WTC11 (cell line): ENCODE results near the gene CCDC69. TPM values are rescaled to one million over a fixed set of nuclear protein-coding genes. Genes with fewer than 3 reads are reported as not detected.
"Not testable (repeated sequence)": the region's sequence is repeated elsewhere in the genome, so short reads cannot be mapped to it uniquely, and the experiment has no call there.

ENCODE experiments used
- ATAC-seq: fragments of 200-7000 bp; cut with Tn5 transposase; 2 replicates; pipeline ENCODE4 v1.10.0; 2021; ENCODE audit warnings: mild to moderate bottlenecking, moderate library complexity
- CTCF ChIA-PET: fragments of 300-600 bp; sonication (Branson Sonifier 250); formaldehyde crosslinking; loops from one replicate; lab custom pipeline; 2021; ENCODE audit warnings: antibody characterized with exemption; lab: Charles Lee
- POLR2A ChIA-PET: fragments of 350-600 bp; sonication (Branson Sonifier 250); formaldehyde crosslinking; loops from one replicate; lab custom pipeline; 2021; ENCODE audit warnings: antibody characterized with exemption; lab: Charles Lee
- DNase-seq: peaks from one replicate; pipeline ENCODE4 v3.0.0; 2021; ENCODE audit warnings: low spot score
- H3K27ac Mint-ChIP-seq: 2 replicates; pipeline ENCODE4 v1.8.0; 2021; ENCODE audit warnings: mixed read lengths
- H3K27me3 Mint-ChIP-seq: 2 replicates; pipeline ENCODE4 v1.8.0; 2021; ENCODE audit warnings: low read depth, mild to moderate bottlenecking, moderate library complexity, mixed read lengths
- H3K36me3 Mint-ChIP-seq: 2 replicates; pipeline ENCODE4 v1.8.0; 2021; ENCODE audit warnings: mixed read lengths
- H3K4me1 Mint-ChIP-seq: 2 replicates; pipeline ENCODE4 v1.8.0; 2022; ENCODE audit warnings: mixed read lengths
- H3K4me3 Mint-ChIP-seq: 2 replicates; pipeline ENCODE4 v1.8.0; 2021; ENCODE audit warnings: mild to moderate bottlenecking, moderate library complexity, mixed read lengths
- H3K9me3 Mint-ChIP-seq: 2 replicates; pipeline ENCODE4 v1.8.0; 2021; ENCODE audit warnings: mixed read lengths
- ARID4B ChIP-seq: sonication (generic); formaldehyde crosslinking; IDR thresholded peaks from 2 replicates; pipeline ENCODE4 v1.8.0; 2023; ENCODE audit warnings: missing genetic modification reagents, mild to moderate bottlenecking, borderline replicate concordance
- CBFB ChIP-seq: sonication (generic); formaldehyde crosslinking; IDR thresholded peaks from 2 replicates; pipeline ENCODE4 v1.8.1; 2022; ENCODE audit warnings: mild to moderate bottlenecking, low read depth, missing genetic modification reagents
- E2F4 ChIP-seq: sonication (generic); formaldehyde crosslinking; IDR thresholded peaks from 2 replicates; pipeline ENCODE4 v1.8.1; 2022; ENCODE audit warnings: low read depth, mild to moderate bottlenecking, moderate library complexity, missing genetic modification reagents, borderline replicate concordance
- E2F5 ChIP-seq: sonication (generic); formaldehyde crosslinking; IDR thresholded peaks from 2 replicates; pipeline ENCODE4 v1.8.1; 2022; ENCODE audit warnings: mild to moderate bottlenecking, moderate library complexity, missing genetic modification reagents
- GABPB1 ChIP-seq: sonication (generic); formaldehyde crosslinking; IDR thresholded peaks from 2 replicates; pipeline ENCODE4 v1.8.1; 2023; ENCODE audit warnings: mild to moderate bottlenecking, missing genetic modification reagents
- HMGA2 ChIP-seq: fragments of 250-450 bp; sonication (Bioruptor Pico); IDR thresholded peaks from 2 replicates; pipeline ENCODE4 v1.4.0; 2021; ENCODE audit warnings: mild to moderate bottlenecking, moderate library complexity
- HMGXB4 ChIP-seq: sonication (generic); formaldehyde crosslinking; IDR thresholded peaks from 2 replicates; pipeline ENCODE4 v1.8.1; 2023; ENCODE audit warnings: mild to moderate bottlenecking, moderate library complexity, missing genetic modification reagents
- IRF2 ChIP-seq: sonication (generic); formaldehyde crosslinking; IDR thresholded peaks from 2 replicates; pipeline ENCODE4 v1.8.0; 2022; ENCODE audit warnings: low read depth, missing genetic modification reagents, borderline replicate concordance
- PRDM15 ChIP-seq: sonication (generic); formaldehyde crosslinking; IDR thresholded peaks from 2 replicates; pipeline ENCODE4 v1.8.0; 2022; ENCODE audit warnings: missing genetic modification reagents
- TP53 ChIP-seq: sonication (generic); formaldehyde crosslinking; IDR thresholded peaks from 2 replicates; pipeline ENCODE4 v1.8.1; 2023; ENCODE audit warnings: mild to moderate bottlenecking, missing genetic modification reagents
- ZMAT4 ChIP-seq: fragments of 250-450 bp; sonication (Bioruptor Pico); IDR thresholded peaks from 2 replicates; pipeline ENCODE4 v1.9.0; 2021; ENCODE audit warnings: mild to moderate bottlenecking
- ZNF425 ChIP-seq: fragments of 250-450 bp; sonication (Bioruptor Pico); conservative IDR thresholded peaks from 2 replicates; pipeline ENCODE4 v1.9.0; 2021; ENCODE audit warnings: mild to moderate bottlenecking
- total RNA-seq: library from RNA; stranded (reverse); gene quantifications from 3 replicates; pipeline ENCODE4 v1.2.3, GENCODE V29; 2021

The CCDC69 gene
- total RNA-seq, 1 experiment from 2014 or later: 12.4 TPM

- no peak for TF ChIP-seq HMGXB4 (CRISPR knock-in tag)
These were observed 13.0 kb upstream of the CCDC69 start (continued) for GRCh38 chr5:151236888-151237287.

GRCh38 chr5:151235239-151235571 lies 11.3 kb upstream of the CCDC69 start:
- H3K9me3 Mint-ChIP-seq, H3K36me3 Mint-ChIP-seq, DNase-seq, H3K27ac Mint-ChIP-seq, ATAC-seq, POLR2A ChIA-PET, H3K4me3 Mint-ChIP-seq, H3K27me3 Mint-ChIP-seq: not testable (repeated sequence)
- H3K4me1 Mint-ChIP-seq: peaks cover 18% of the 10 kb centered on the region
- CTCF ChIA-PET: interaction anchor here (0.6 to 1.9 kb wide), 6 partner anchors 65 to 417 kb away, joined by 3 to 11 read pairs (median 3); no protein-coding TSS in a partner anchor

GRCh38 chr5:151234476-151235238 lies 10.8 kb upstream of the CCDC69 start:
- no peaks in the 10 kb centered on the region for H3K27me3 Mint-ChIP-seq
- H3K4me3 Mint-ChIP-seq: no peak overlapping the region
- no peak overlapping the region for H3K27ac Mint-ChIP-seq
- CTCF ChIA-PET: interaction anchor here (0.6 to 1.9 kb wide), 7 partner anchors 10 to 417 kb away, joined by 3 to 11 read pairs (median 3); partner anchors contain the start of gene CCDC69
- no peak for TF ChIP-seq TP53 (CRISPR knock-in tag)
- peak; percentile 58; the same call in 1 of the 2 replicates for TF ChIP-seq GABPB1
- no peak for TF ChIP-seq ZMAT4 (CRISPR knock-in tag)
- DNase-seq (no peak), ATAC-seq (no peak)
- POLR2A ChIA-PET: interaction anchor here (0.6 kb wide), 1 partner anchor 18 kb away, joined by 3 read pairs; no protein-coding TSS in a partner anchor
- H3K36me3 Mint-ChIP-seq: no peaks in the 10 kb centered on the region
- peaks cover 18% of the 10 kb centered on the region for H3K4me1 Mint-ChIP-seq
- no peaks in the 10 kb centered on the region for H3K9me3 Mint-ChIP-seq

GRCh38 chr5:151233616-151234085 lies 9.8 kb upstream of the CCDC69 start:
- no peak overlapping the region for H3K27ac Mint-ChIP-seq
- DNase-seq (no peak), ATAC-seq (no peak)
- H3K9me3 Mint-ChIP-seq: no peaks in the 10 kb centered on the region
- H3K4me3 Mint-ChIP-seq: no peak overlapping the region
- ChIA-PET POLR2A (no interaction called here), CTCF (interaction anchor here (1.3 to 1.9 kb wide), 2 partner anchors 9 to 107 kb away, joined by 4 to 11 read pairs; partner anchors contain the start of gene CCDC69)
- no peaks in the 10 kb centered on the region for H3K27me3 Mint-ChIP-seq
- H3K36me3 Mint-ChIP-seq: no peaks in the 10 kb centered on the region
- peaks cover 11% of the 10 kb centered on the region for H3K4me1 Mint-ChIP-seq
- no peak for TF ChIP-seq ZNF425
- no peak for TF ChIP-seq E2F4 (CRISPR knock-in tag)
- no peak for TF ChIP-seq PRDM15 (CRISPR knock-in tag)
- no peak for TF ChIP-seq ARID4B
- no peak for TF ChIP-seq CBFB (CRISPR knock-in tag)
- no peak for TF ChIP-seq E2F5
- TF ChIP-seq HMGA2 (CRISPR knock-in tag): no peak
- TF ChIP-seq IRF2 (CRISPR knock-in tag): no peak
